Measurements from ENCODE around the gene PLD1. TPM values are rescaled to one million over a fixed set of nuclear protein-coding genes. Genes with fewer than 3 reads are reported as not detected.

PLD1 gene
- 2.6 and 3.1 TPM in 2 replicates for total RNA-seq (2021; fragmentation: NEBNext Ultra II Directional; extraction: Animal tissue kit (Norgen Biotek cat#: 25700))
- 0.88 and 1.2 TPM in 2 replicates for polyA plus RNA-seq (2011; rRNA removed)
- 0.80 TPM for polyA plus RNA-seq (2011; cell fraction: cytosol; rRNA removed)
- 0.80 TPM for polyA plus RNA-seq (2011; cell fraction: nucleus; rRNA removed)
- polyA plus RNA-seq (2012, experiment 1 of 2) = 1.3 to 3.1 TPM (median 1.8 TPM) in 4 replicates
- polyA plus RNA-seq (2012, experiment 2 of 2) = 0.29 TPM
- 1.3 TPM for polyA plus RNA-seq (2013, experiment 1 of 2)
- polyA plus RNA-seq (2013, experiment 2 of 2) = 1.0 TPM
- polyA minus RNA-seq (2011; rRNA and poly(A)+ RNA removed) = 3.3 and 3.5 TPM in 2 replicates
- polyA minus RNA-seq (2011; cell fraction: cytosol; rRNA and poly(A)+ RNA removed) = 3.2 TPM
- polyA minus RNA-seq (2011; cell fraction: nucleus; rRNA and poly(A)+ RNA removed) = 4.8 TPM
- long read RNA-seq, experiment 1, partial matches to known transcripts = 0 of 1 reads
- long read RNA-seq, experiment 1, other reads (novel, unspliced or antisense) = 1 of 1 reads
- long read RNA-seq, experiment 2 = 0 reads

- Histone ChIP-seq H3K23me2 (ENCODE audit: low read depth, low read length) (peaks cover 7% of the 10 kb centered on the region; the same call in 1 of the 2 replicates), H3K4me1 (replicated peaks in 1 of 4; ENCODE audit: control insufficient read depth in 3 of 4, insufficient read depth in 4 of 4, low read length in 3 of 4) (no peaks in the 10 kb centered on the region; a peak in 2 of 7 replicates), H4K5ac (ENCODE audit: insufficient read length, low read depth, low read length) (no peak within 1 kb of the TSS), H3K9ac (replicated peaks in 1 of 4; ENCODE audit: extremely low read depth in 1 of 4, low read depth in 3 of 4, low read length in 3 of 4) (no peak within 1 kb of the TSS; a peak in 1 of 7 replicates), H3K23ac (ENCODE audit: insufficient read length) (no peak within 1 kb of the TSS), H3K79me2 (ENCODE audit: control insufficient read depth in 1 of 2, insufficient read depth in 2 of 2, low read length in 2 of 2) (no peaks in the 10 kb centered on the region), H2AFZ (ENCODE audit: low read length) (peak within 1 kb of the TSS; percentile 97), H2BK120ac (replicated peaks; ENCODE audit: low read depth, low read length) (no peak within 1 kb of the TSS), H4K8ac (ENCODE audit: extremely low read depth, insufficient read depth, low read length) (peak within 1 kb of the TSS; percentile 82), H3K4me2 (ENCODE audit: insufficient read depth in 1 of 2, low read depth in 2 of 2, low read length in 2 of 2) (peak within 1 kb of the TSS; percentile 67 to 96), H2AK5ac (ENCODE audit: low read depth, low read length) (no peak within 1 kb of the TSS), H4K91ac (replicated peaks; ENCODE audit: insufficient read length, low read length) (no peak within 1 kb of the TSS), H3K18ac (ENCODE audit: extremely low read depth, low read length) (peak within 1 kb of the TSS; percentile 24), H3K56ac (replicated peaks; ENCODE audit: insufficient read length, low read depth, low read length) (no peak within 1 kb of the TSS), H3K27ac (ENCODE audit: low read depth, low read length) (no peak within 1 kb of the TSS), H3K27me3 (replicated peaks in 1 of 4; ENCODE audit: control insufficient read depth in 3 of 4, extremely low read depth in 1 of 4, insufficient read depth in 3 of 4, low read length in 3 of 4) (peaks cover 4 to 31% (median 23%) of the 10 kb centered on the region in 4 experiments), H4K20me1 (replicated peaks in 1 of 2; ENCODE audit: control insufficient read depth in 1 of 2, insufficient read depth in 2 of 2, low read length in 2 of 2) (no peaks in the 10 kb centered on the region), H3K4ac (replicated peaks; ENCODE audit: insufficient read length, low read depth, low read length) (no peak within 1 kb of the TSS), H3K9me3 (ENCODE audit: insufficient read depth in 2 of 2, low read depth in 1 of 2, low read length in 1 of 2) (no peaks in the 10 kb centered on the region), H2BK12ac (ENCODE audit: low read depth, low read length) (no peak within 1 kb of the TSS), H2BK5ac (ENCODE audit: low read depth, low read length) (no peak within 1 kb of the TSS; the same call in 1 of the 2 replicates), H3K4me3 (ENCODE audit: extremely low read depth in 1 of 4, insufficient read depth in 2 of 4, low read depth in 3 of 4, low read length in 4 of 4) (peak within 1 kb of the TSS; percentile 36 to 73 (median 62)), H2BK20ac (ENCODE audit: low read length) (no peak within 1 kb of the TSS), H3K36me3 (ENCODE audit: control insufficient read depth in 2 of 4, insufficient read depth in 4 of 4, low read length in 3 of 4) (no peaks in the 10 kb centered on the region), H3K14ac (ENCODE audit: insufficient read length) (no peak within 1 kb of the TSS), H3K79me1 (ENCODE audit: low read depth, low read length) (no peaks in the 10 kb centered on the region), H2BK15ac (ENCODE audit: low read length) (no peak within 1 kb of the TSS; the same call in 1 of the 2 replicates)
- ChIA-PET POLR2A (ENCODE audit: partially characterized antibody) (interaction anchor here (1.4 kb wide), 1 partner anchor 12 kb away, joined by 4 read pairs; no protein-coding TSS in a partner anchor), CTCF (ENCODE audit: partially characterized antibody) (interaction anchor here (1.1 to 1.7 kb wide), 4 partner anchors 20 to 32 kb away, joined by 3 to 7 read pairs (median 4); no protein-coding TSS in a partner anchor)
- peak; percentile 31 to 79 for DNase-seq (ENCODE audit: low read depth in 1 of 2, low spot score in 2 of 2)
- WGBS, 2 experiments (ENCODE audit: extremely low coverage in 1 of 2, insufficient coverage in 1 of 2, insufficient read length in 1 of 2, insufficient replicate concordance in 2 of 2, low coverage in 1 of 2, low lambda C conversion rate in 2 of 2, missing lambda C conversion rate in 1 of 2) = 1% methylated on average over 46 of the region's 78 CpGs; no CpG with 5 or more reads in 1 of the 2 experiments
- FAIRE-seq = no peak
- TF ChIP-seq HDAC2 (IDR thresholded peaks at IDR 0.05; ENCODE audit: borderline replicate concordance in 1 of 2, low read depth in 2 of 2, low read length in 2 of 2) (peak in 1 of 2 experiments; percentile 46; a peak in 1 of 4 replicates), POU5F1 (IDR thresholded peaks at IDR 0.05; ENCODE audit: low read depth, low read length) (no peak), KDM1A (IDR thresholded peaks at IDR 0.05; ENCODE audit: borderline replicate concordance, low read length) (no peak), PHF8 (conservative IDR thresholded peaks at IDR 0.05; ENCODE audit: low read depth, low read length) (peak; percentile 42; the same call in 1 of the 2 replicates), MAX (IDR thresholded peaks at IDR 0.05) (peak; percentile 26; the same call in 1 of the 2 replicates), RXRA (IDR thresholded peaks at IDR 0.05; ENCODE audit: insufficient read depth, low read depth, low read length) (no peak)
These were observed at the start of gene PLD1 for GRCh38 chr3:171809861-171810628. TSS of gene PLD1 (minus strand) at chr3:171810483. CDS start at chr3:171738051, 72,432 bp downstream.

All from H1 (cell line).